C1 segment of cervical spinal cord (tissue), 14 donors: Measurements from ENCODE around the gene MAPK12.

Experiments
- DNase-seq, 14 donors: peaks; one replicate each; lab custom pipeline; 2025; lab: John Stamatoyannopoulos, UW

Gene MAPK12

GRCh38 chr22:50299785-50300619, 38.5 kb upstream of the MAPK12 start:
- DNase-seq, result no peak

DNA sequence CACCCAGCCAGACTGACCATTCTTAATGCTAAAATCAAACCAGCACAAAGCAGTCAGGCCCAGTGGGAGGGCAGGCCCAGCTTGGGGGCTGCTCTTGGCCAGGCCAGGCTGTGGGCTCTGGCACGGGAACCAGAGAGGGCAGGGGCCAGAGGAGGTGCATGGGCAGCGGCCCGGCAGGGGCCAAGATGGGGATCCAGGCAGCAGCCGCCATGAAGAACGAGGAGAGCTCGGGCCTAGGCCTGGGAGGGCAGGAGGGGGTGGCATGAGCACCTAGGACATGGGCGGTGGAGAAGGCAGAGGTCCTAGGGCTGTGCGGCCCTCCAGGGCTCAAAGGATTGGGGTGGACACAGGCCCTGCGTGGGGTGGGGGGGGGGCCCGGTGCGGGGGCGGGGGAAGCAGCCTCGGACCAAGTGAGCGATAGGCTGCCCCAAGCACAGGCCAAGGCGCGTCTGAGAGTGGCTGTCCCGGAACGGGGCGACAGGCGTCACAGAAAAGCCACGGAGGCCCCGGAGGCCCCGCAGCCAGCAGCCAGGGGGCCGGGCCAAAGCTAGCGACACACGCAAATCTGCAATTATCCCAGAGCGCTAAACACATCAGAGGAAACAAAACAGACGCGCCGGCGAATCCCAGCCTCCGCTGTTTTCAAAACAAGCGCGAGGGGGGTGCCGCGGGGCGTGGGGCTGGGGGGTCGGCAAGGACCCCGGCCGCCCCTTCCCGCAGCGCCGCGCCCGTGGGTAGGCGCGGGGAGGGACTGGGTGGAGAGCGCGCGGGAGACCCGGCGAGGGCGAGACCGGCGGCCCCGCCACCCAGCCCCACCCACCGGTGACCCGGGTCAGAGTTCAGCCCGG, 37.7 kb upstream of the MAPK12 start:
- DNase-seq, result no peak

- DNase-seq, result no peak
Measured at GRCh38 chr22:50298266-50298637, 36.8 kb upstream of the MAPK12 start.

GRCh38 chr22:50297510-50298265, 36.2 kb upstream of the MAPK12 start:
- no peak for DNase-seq

DNA sequence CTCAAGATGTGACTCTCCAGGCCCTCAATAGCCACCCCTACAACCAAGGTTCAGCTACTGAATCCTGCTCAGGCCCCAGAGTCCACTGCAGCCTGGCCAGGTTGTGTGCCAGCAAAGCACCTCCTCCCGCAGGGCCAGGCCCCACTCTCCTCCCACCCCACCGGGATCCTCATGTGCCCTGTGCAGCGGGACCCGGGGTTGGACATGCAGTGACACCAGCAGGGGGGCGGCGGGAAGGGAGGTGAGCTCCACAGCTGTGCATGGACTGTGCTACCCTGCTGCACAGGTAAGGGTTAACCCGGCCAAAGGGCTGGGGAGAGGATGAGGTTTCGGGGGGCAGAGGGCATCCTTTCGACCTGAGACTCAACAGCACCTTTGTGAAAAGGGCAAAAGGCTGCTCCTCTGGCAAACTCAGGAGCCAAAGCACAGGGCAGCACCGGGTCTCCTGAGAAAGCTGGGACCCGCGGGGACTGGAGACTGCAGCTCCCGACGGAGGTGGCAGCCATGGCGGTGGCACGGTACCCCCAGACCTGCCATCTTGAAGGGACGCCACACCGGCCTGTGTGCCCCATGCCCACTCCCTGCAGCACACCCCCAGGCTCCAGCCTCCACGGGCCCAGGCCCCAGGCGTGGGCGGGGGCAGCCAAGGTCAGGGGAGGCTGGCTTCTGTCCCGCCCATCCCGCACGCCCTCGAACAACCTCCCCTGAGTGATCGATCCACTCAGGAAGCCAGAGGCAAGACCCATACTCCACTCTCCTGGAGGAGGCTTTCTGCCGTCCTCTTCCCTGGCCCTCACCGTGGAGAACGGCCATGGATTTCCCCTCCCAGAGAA, 35.4 kb upstream of the MAPK12 start:
- DNase-seq, result no peak

GRCh38 chr22:50294319-50294656, 32.8 kb upstream of the MAPK12 start:
- no peak for DNase-seq

DNA sequence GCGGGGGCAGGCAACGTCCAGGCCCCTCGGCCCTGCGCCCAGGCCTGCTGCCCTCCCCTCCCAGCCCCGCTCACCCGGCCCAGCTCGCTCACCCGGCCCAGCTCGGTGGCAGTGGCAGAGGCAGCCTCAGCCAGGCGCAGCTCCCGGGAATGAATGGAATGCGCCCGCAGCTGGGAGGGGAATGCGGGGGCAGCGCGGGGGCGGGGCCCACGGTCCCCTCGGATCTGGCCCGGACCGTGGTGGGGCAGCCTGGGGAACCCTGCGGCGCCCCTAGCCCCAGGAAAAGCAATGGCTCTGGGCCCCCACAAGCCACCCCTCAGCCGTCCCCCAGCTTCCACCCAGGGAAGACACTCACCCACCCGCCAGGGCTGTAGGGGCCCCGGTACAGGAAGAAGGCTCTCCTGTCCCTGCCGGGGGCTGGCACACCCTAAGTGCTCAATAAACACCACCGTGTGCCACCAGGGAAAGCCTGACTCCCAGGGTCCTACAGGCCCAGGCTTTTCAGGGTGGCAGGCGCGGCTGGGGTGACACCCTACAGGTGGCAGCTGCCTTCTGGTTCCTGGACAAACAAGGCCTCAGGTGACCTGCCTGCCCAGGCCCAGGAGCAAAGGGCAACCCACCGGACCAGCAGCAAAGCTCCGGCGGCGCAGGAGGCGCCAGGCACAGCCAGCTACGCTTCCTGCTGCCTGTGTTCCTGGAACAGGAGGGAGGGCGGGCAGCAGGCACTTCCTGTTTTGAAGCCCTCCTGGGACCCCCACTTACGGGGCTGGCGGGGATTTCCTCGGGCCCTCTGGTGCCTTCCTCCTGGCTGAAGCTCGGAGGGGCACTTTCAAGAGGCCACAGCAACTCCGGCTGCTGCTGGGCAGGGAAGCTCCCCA, 32.2 kb upstream of the MAPK12 start:
- peak in 4 of 14 donors; percentile 36 to 67 (median 39) for DNase-seq

GRCh38 chr22:50292643-50293440, 31.4 kb upstream of the MAPK12 start:
- peak in 2 of 14 donors; percentile 34 to 44 for DNase-seq

GRCh38 chr22:50289942-50290630, 28.6 kb upstream of the MAPK12 start:
- DNase-seq, result no peak

GRCh38 chr22:50289151-50289941, 27.9 kb upstream of the MAPK12 start:
- no peak for DNase-seq

- no peak for DNase-seq
Measured at GRCh38 chr22:50287731-50288130, 26.2 kb upstream of the MAPK12 start.

DNA sequence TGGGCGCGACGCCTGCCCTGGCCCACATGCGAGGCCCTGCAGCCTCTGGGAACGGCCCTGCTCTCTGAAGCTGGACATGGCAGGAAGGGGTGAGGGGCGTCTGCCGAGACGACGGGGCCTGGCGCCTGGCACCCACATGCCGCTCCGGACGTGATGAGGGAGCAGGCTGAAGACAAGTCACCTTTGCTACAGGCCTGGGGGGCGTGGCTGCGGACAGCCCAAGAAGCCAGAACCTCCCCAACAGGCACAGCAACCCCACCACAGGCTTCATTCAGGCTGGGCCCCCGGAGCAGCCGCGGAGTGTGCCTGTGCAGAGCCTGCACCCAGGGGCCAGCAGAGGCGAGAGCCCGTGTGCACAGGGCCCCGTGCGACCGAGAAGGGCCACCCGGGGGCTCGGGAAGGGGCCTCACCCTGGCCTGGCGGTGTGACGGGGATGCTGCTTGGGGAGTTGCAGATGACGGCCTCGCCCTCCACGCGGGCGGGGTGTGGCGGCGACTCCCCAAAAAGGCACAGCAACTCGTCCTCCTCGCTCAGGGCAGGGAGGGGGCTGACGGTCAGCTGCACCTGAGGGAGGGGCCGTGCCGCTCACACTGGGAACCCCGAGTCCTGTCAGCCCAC, 25.3 kb upstream of the MAPK12 start:
- DNase-seq, result no peak

GRCh38 chr22:50286275-50286674, 24.8 kb upstream of the MAPK12 start:
- DNase-seq, result no peak

- no peak for DNase-seq
Measured at GRCh38 chr22:50285568-50286229, 24.2 kb upstream of the MAPK12 start.

DNA sequence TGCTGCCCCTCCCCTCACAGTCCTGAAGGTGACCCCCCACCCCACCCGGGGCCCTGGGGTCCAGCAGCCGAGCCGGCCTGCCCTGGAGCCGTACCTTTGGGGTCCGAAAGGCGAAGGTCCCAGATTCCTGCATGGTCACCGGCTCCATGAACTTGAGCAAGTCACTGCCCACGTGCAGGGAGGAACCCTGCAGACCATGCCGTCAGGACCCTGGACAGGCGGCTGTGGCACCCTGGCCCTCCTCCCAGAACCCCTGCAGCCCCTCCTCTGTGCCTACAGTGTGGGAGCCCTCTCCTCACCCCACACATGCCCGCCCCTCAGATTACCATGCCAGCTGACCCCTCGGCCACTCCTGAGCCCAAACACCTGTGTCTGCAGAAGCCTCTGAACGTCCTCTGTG, 23.0 kb upstream of the MAPK12 start:
- DNase-seq, result no peak

- no peak for DNase-seq
Measured at GRCh38 chr22:50283821-50284220, 22.3 kb upstream of the MAPK12 start.
